Ishikawa (cell line): ENCODE data around the gene MAEA.

ENCODE experiments used
- CEBPB ChIP-seq: IDR thresholded peaks from 2 replicates; pipeline ENCODE4 v1.6.1; 2012
- CREB1 ChIP-seq: IDR thresholded peaks from 2 replicates; pipeline ENCODE4 v1.6.1; 2012; ENCODE audit warnings: low read depth
- EGR1 ChIP-seq: IDR thresholded peaks from 2 replicates; pipeline ENCODE4 v1.6.1; 2012
- EP300 ChIP-seq: IDR thresholded peaks from 2 replicates; pipeline ENCODE4 v1.6.1; 2012; ENCODE audit warnings: borderline replicate concordance
- FOXM1 ChIP-seq: IDR thresholded peaks from 2 replicates; pipeline ENCODE4 v1.6.1; 2012; ENCODE audit warnings: low read depth, borderline replicate concordance
- MAX ChIP-seq: IDR thresholded peaks from 2 replicates; pipeline ENCODE4 v1.6.1; 2012
- NFIC ChIP-seq: IDR thresholded peaks from 2 replicates; pipeline ENCODE4 v1.6.1; 2012
- RAD21 ChIP-seq: IDR thresholded peaks from 2 replicates; pipeline ENCODE4 v1.6.1; 2012; ENCODE audit warnings: low read depth
- REST ChIP-seq: IDR thresholded peaks from 2 replicates; pipeline ENCODE4 v1.6.1; 2012; ENCODE audit warnings: low read depth, mild to moderate bottlenecking
- TAF1 ChIP-seq: IDR thresholded peaks from 2 replicates; pipeline ENCODE4 v1.6.1; 2012; ENCODE audit warnings: low read depth, mild to moderate bottlenecking
- TCF12 ChIP-seq: IDR thresholded peaks from 2 replicates; pipeline ENCODE4 v1.6.1; 2012; ENCODE audit warnings: low read depth
- TEAD4 ChIP-seq: IDR thresholded peaks from 2 replicates; pipeline ENCODE4 v1.6.1; 2012
- USF1 ChIP-seq: IDR thresholded peaks from 2 replicates; pipeline ENCODE4 v1.6.1; 2012
- YY1 ChIP-seq: IDR thresholded peaks from 2 replicates; pipeline ENCODE4 v1.6.1; 2012; ENCODE audit warnings: low read depth
- ZBTB7A ChIP-seq: IDR thresholded peaks from 2 replicates; pipeline ENCODE4 v1.6.1; 2012; ENCODE audit warnings: low read depth

Gene MAEA

GRCh38 chr4:1365271-1366178, 75.8 kb downstream of the MAEA start:
- TF ChIP-seq EP300, result no peak
- TF ChIP-seq RAD21, result no peak
- TF ChIP-seq FOXM1, result no peak
- TF ChIP-seq REST, result no peak
- TF ChIP-seq TAF1, result no peak

GRCh38 chr4:1366371-1367229, 76.9 kb downstream of the MAEA start:
- TF ChIP-seq CREB1 (no peak), ZBTB7A (no peak)

- TF ChIP-seq EGR1, result no peak
- no peak for TF ChIP-seq MAX
- TF ChIP-seq ZBTB7A, result no peak
- no peak for TF ChIP-seq EP300
- TF ChIP-seq USF1, result no peak
- no peak for TF ChIP-seq RAD21
- TF ChIP-seq TCF12, result no peak
Observed at GRCh38 chr4:1367230-1367935, 77.7 kb downstream of the MAEA start.

- TF ChIP-seq EGR1, result no peak
- TF ChIP-seq YY1, result no peak
- TF ChIP-seq EP300, result no peak
- no peak for TF ChIP-seq TCF12
- TF ChIP-seq CREB1, result no peak
- TF ChIP-seq REST, result no peak
- no peak for TF ChIP-seq TAF1
- TF ChIP-seq USF1, result no peak
- no peak for TF ChIP-seq RAD21
- TF ChIP-seq ZBTB7A, result no peak
- no peak for TF ChIP-seq NFIC
- no peak for TF ChIP-seq FOXM1
- TF ChIP-seq CEBPB, result no peak
- TF ChIP-seq MAX, result no peak
- no peak for TF ChIP-seq TEAD4
Observed at GRCh38 chr4:1367936-1368289, 78.2 kb downstream of the MAEA start.

GRCh38 chr4:1368421-1369090, 78.9 kb downstream of the MAEA start:
- TF ChIP-seq USF1 (no peak), TEAD4 (no peak), EP300 (no peak), ZBTB7A (no peak), TAF1 (no peak), CEBPB (no peak), FOXM1 (no peak), EGR1 (no peak), REST (no peak), CREB1 (no peak), MAX (no peak)
